ENCODE measurements around the gene DHX35.

GRCh38 chr20:39019805-39020325 is 57.7 kb downstream of the DHX35 start:
- TF ChIP-seq CTCF (IDR thresholded peaks at IDR 0.05; ENCODE audit: low read length) (no peak), EZH2 (IDR thresholded peaks at IDR 0.05; ENCODE audit: borderline replicate concordance, low read length) (no peak)

Measured in OCI-LY1 (cell line).